Endothelial cell of hepatic sinusoid (primary cell): ENCODE data around the gene ZP1.

ENCODE experiments used
- in situ Hi-C: cut with HindIII; loops from 2 replicates; pipeline ENCODE4 v1.10.0; 2017; ENCODE audit warnings: low sequenced_read_pairs

ZP1 gene

DNA sequence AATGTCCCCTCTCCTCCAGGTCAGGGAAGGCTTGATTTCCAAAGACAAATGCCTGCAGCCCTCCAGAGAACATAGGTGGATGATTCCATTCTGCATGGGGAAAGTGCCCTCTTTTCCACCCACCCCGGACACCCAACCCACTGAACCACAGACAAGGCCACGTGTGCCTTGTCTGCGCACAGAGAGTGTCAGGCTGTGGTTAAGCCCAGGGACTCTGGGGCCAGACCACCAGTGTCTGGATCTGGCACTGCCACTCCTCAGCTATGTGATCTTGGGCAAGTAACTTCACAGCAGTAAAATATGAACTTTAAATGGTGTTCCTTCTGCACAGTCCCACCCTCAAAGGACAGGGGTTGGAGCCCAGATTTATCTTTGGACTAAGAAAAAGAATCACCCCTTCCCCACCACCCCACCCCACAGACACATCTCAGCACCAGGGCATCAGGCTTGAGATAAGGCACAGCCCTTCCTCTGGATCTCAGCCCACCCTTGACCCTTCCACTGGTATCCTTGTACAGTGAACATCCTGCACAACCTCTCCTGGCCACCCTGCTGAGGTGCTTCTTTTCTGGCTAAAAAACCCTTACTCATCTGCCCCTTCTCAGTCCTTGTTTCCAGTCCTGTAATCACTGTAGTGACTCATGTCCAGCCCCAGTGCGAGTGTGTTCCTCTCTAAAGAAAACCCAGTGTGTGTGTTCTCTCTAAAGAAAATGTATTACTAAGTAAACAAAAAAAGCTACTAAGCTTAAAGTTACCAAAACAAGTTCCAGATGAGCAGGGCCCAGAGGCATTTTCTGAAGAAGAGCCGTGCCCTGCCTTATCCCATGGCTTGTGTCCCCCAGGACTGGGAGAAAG, 9.7 kb upstream of the ZP1 start:
- in situ Hi-C loops, result no loop called here

DNA sequence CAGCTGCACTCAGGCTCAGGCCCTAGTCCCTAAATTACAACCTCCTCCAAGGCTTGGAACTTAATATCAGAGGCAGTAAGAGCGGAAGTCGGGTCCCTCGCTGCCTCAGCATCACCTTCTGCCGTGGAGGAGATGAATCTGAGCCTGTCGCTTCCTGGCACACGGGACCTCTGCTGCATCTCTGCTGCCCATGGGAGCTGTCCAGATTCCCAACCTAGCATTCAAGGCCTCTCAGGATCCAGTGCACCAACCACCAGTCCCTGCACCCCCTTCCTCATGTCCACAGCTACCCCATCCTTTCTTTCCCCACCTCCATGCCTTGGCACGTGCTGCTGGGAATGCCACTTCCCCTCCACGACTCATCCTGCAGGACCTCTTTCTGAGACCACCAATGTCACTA, 9.1 kb upstream of the ZP1 start:
- in situ Hi-C loops, result no loop called here

DNA sequence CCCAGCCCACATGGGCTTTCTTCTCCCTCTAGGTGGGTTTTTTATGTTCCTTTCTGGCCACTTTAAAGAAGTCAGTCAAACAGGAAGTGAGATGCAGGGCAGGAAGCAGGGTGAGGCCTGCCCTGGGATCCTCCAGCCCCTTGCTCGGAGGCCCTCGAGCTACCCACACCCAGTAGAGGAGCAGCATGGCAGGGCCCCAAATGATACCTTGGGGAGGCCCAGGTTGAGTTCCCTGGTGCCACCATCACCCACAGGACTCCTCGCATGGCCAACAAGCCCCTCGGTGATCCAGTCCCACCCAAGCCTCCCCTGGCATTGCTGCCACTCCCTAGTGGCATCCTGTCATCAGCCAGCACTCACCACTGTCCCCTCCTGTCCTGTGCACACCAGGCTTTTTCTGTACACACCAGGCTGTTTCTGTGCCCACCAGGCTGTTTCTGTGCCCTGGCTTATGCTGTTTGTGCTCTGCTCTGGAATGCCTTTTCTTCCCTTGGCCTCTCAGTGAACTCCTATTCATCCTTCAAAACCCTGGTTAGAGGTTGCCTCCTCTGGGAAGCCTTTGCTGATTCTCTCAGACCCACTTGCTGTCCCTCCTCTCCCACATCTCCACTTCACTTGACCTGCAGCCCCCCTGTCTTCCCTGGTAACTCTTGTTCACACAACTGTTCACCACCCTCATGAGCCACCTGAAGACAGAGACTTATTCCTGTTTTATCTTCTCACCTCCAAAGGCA, 8.4 kb upstream of the ZP1 start:
- in situ Hi-C loops, result no loop called here

DNA sequence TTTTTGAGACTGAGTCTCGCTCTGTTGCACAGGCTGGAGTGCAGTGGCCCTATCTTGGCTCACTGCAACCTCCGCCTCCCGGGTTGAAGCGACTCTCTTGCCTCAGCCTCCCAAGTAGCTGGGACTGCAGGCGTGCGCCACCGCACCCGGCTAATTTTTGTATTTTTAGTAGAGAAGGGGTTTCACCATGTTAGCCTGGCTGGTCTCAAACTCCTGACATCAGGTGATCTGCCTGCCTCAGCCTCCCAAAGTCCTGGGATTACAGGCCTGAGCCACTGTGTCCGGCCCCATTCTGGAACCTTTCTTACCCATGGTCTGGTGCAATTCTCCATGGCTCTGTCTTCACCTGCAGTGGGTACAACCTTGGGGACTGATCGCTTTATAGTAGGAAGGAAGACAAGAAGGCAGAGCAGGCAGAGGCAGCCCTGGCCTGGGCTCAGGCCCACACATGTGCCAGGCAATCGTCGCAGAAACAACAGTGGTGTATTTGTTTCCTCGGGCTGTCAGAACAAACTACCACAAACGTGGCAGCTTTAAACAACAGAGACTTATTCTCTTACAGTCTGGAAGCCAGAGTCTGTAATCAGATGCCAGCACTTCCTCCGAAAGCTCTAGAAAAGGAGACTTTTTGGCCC, 7.6 kb upstream of the ZP1 start:
- in situ Hi-C loops, result no loop called here

DNA sequence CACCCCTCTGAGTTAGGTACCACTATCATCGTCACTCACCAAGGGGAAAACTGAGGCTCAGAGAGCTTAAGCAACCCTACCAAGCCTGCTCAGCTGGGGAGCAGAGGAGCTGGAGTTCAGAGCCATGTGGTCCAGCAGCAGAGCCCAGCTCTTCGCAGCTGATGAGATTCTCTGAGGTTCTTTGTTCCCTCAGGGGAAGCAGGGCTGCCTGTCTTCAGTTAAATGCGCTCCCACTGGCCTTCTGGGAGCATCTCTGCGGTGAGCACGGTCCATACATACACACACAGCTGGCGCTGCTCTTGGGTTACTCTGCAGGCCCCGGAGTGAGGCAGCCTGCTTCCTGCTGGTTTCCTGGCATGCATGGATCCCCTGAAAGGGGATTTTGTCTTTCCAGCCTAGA, 6.4 kb upstream of the ZP1 start:
- in situ Hi-C loops, result no loop called here

DNA sequence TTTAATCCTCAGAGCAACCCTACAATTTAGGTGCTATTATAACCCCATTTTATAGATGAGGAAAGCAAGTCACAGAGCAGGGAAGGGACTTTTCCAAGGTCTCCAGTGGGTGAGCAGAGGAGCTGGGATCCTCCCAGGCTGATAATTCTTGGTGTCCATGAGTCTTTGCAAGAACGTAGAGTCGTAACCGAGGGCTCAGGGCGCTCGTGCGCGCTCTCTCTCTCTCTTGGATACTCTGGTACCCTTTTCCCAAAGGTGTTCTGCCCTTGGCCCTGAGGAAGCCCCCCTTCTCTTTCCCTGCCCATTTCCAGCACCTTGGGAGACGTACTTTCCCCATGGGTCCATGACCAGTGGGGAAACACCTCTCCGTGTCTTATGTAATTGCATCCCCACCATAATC, 5.2 kb upstream of the ZP1 start:
- in situ Hi-C loops, result no loop called here

DNA sequence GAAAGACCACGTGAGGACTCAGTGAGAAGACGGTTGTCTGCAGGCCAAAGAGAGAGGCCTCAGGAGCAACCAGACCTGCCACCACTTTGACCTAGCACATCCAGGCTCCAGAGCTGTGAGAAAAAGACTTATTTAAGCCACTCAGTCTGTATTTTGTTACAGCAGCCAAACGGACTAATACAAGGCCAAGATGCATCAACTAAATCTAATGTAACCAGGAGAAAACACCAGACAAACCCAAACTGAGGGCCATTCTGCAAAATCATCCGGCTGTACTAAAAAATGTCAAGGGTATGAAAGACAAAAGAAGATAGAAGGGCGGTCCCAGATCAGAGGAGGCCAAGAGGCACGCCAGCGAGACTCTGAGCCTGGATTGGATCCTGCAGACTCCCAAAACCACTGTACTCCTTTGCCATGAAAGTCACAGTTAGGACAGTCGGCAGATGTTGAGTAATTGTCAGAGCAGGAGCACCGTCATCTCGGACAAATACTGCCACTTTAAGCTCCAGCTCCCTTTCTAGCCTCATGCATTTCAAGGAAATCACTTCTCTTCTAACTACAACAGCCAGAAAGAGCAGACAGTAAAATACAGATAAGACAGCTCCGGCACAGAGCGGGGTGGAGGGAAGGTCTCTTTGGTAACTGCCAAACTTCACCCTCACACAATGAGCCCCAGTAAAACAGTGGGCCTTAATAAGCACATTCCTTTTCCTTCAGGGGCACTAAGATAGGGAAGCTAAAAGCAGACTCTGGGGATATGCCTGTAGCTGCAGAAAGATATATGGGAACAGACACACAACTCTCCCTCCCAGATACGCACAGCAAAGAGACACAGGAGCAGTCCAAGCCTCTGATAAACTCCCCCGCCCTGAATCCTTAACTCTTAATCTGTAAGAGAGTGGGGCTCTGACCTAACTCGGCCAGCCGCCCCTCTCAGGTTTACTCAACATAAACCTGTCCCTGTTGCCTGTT, 3.5 kb upstream of the ZP1 start:
- in situ Hi-C loops, result no loop called here

DNA sequence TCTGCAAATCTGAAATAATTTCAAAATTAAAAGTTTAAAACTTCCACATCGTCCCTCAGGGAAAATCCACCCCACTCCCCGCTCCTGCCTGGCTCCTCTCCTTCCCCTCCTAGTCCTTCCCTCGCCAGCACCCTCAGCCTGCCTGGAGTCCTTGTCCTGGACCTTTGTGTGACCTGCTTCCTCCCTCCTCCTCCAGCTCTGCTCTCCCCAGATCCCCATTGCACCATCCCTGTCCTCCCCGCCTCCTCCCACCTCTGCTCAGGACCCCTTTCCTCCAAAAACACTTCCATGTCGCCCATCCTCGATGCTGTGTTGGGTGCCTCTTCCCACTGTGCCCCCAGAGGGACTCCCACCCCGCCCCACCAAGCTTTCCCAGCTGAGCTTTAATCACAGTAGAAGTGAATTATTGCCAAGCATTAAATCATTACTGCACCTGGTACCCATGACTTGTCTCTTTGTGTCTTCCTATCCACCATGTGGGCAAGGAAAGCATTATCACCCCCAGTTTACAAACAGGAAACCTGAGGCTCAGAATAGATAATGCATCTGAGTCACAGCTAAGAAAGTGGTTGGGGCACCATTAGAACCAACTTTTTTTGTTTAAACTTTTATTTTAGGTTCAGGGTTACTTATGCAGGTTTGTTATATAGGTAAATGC, 2.4 kb upstream of the ZP1 start:
- in situ Hi-C loops, result loop anchor here (5.0 kb wide), 1 partner anchor 37 kb away; no protein-coding TSS in a partner anchor

DNA sequence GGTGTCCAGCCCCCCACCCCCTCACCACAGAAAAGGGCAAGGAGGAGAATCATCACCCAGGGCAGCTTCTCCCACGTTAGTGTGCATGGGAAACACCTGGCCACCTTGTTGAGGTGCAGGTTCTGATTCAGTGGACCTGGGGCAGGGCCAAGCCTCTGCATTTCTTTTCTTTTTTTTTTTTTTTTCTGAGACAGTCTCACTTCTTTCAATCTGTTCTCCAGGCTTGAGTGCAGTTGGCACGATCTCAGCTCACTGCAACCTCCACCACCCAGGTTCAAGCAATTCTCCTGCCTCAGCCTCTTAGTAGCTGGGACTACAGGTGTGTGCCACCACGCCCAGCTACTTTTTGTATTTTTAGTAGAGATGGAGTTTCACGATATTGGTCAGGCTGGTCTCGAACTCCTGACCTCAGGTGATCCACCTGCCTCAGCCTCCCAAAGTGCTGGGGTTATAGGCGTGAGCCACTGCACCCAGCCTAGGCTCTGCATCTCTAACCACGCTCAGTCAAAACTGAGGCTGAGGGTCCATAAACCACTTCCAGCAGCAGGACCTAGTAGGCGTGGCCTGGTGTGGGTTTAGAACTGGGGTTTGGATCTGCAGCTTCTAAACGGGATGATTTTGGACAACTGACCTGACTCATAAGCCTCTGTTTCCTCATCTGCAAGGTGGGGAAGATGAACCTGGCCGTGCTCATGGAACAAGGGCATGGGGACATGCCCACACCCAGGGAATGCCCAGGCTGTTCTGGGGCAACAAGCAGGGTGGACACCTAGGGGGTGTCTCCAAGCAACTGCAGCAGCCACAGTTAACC, 734 bp downstream of the ZP1 start:
- in situ Hi-C loops, result loop anchor here (5.0 kb wide), 1 partner anchor 34 kb away; no protein-coding TSS in a partner anchor

DNA sequence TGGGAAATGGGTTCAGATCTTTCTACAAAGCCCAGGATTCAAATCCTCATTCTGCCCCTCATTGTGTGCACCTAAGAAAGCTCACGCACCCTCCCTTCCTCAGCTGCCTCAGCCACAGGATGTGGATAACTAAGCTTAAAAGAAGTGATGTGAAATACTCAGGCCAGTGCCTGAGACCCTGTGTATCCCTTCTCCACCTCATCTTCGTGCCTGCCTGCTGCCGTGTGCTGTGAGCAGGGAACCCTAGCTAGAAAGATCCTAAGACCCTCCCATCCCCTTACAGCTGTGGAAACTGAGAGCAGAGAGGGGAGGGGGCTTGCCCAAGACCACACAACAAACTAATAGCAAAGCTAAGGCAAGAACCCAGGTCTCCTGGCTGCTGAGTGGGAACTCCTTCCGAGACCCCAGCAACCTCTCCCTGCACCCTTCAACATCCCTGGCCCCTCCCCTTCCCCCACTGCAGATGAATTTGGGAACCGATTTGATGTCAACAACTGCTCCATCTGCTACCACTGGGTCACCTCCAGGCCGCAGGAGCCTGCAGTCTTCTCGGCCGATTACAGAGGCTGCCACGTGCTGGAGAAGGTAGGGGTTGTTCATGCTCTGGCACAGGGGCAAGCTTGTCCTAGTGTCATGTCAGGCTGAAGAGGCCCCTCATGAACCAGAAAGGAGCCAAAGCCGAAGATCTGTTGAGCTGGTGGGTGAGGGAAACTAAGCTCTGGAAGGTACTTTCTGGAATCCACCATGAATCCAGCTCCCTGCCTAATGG, 1.5 kb downstream of the ZP1 start:
- in situ Hi-C loops, result loop anchor here (5.0 kb wide), 1 partner anchor 33 kb away; no protein-coding TSS in a partner anchor

DNA sequence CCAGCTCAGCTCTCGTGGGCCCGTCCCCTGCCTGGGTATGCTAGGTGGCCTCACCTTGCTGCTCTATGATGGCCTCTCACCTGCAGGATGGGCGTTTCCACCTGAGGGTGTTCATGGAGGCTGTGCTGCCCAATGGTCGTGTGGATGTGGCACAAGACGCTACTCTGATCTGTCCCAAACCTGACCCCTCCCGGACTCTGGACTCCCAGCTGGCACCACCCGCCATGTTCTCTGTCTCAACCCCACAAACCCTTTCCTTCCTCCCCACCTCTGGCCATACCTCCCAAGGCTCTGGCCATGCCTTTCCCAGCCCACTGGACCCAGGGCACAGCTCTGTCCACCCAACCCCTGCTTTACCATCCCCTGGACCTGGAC, 2.1 kb downstream of the ZP1 start:
- in situ Hi-C loops, result loop anchor here (5.0 kb wide), 1 partner anchor 33 kb away; no protein-coding TSS in a partner anchor

DNA sequence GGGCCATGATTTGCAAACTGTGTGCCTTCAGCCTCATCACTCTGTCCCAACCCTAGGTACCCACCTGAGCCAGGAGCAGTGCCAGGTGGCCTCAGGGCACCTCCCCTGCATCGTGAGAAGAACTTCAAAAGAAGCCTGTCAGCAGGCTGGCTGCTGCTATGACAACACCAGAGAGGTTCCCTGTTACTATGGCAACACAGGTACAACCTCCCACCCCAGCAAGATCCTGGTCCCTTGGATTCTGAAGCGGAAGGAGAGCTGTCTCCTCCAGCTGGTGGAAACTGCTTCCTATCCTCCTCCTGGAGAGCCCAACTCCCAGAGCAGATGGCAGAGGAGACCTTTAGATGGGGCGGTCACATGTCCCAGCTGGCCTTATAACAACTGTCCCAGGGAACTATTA, 2.9 kb downstream of the ZP1 start:
- in situ Hi-C loops, result no loop called here

DNA sequence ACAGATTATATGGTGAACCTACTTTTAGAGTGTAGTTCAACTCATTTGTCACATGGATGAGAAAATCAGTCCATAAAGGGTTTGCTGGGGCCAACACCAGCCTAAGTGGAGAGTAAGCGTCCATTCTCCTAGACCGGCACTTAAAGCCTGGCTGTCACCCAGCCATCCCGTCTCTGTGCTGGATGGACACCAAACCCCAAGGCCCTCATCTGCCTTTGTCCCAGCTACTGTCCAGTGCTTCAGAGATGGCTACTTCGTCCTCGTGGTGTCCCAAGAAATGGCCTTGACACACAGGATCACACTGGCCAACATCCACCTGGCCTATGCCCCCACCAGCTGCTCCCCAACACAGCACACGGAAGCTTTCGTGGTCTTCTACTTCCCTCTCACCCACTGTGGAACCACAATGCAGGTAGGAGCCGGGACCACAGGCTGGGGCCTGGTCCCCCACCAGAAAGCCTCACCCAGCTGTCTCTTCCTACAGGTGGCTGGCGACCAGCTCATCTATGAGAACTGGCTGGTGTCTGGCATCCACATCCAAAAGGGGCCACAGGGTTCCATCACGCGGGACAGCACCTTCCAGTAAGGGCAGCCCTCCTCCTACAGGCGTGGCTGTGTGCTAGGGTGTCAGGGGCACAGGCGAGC, 3.5 kb downstream of the ZP1 start:
- in situ Hi-C loops, result no loop called here

DNA sequence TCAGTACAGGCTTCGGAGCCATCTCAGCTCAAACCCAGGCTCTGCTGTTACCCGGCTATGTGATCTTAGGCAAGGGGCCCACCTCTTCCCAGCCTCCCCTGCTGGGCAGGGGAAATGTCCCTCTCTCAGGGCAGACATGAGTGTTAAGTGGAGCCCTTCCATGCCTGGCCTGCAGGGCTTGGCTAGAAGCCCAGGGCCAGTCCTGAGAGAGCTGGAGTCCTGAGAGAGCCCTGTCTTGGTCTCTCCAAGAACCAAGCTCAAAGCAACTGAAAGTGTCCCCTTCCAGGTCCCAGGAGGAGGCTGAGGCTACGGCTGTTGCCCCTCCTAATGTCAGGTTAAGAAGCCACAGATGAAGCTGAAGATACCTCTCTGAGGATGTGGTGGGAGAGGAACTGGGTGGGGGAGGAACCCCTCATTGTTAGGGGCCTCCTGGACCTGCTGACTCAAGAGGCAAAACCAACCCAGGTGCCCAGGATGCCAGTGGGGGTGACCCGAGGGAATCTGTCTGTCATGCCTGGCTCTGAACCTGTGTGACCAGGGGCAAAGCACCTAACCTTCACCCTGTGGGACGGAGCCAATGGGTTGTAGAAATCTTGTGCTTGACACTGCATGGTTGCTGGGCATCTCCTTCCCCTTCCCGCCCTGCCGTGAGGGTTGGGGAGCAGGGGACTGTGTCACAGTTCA, 4.2 kb downstream of the ZP1 start:
- in situ Hi-C loops, result no loop called here

DNA sequence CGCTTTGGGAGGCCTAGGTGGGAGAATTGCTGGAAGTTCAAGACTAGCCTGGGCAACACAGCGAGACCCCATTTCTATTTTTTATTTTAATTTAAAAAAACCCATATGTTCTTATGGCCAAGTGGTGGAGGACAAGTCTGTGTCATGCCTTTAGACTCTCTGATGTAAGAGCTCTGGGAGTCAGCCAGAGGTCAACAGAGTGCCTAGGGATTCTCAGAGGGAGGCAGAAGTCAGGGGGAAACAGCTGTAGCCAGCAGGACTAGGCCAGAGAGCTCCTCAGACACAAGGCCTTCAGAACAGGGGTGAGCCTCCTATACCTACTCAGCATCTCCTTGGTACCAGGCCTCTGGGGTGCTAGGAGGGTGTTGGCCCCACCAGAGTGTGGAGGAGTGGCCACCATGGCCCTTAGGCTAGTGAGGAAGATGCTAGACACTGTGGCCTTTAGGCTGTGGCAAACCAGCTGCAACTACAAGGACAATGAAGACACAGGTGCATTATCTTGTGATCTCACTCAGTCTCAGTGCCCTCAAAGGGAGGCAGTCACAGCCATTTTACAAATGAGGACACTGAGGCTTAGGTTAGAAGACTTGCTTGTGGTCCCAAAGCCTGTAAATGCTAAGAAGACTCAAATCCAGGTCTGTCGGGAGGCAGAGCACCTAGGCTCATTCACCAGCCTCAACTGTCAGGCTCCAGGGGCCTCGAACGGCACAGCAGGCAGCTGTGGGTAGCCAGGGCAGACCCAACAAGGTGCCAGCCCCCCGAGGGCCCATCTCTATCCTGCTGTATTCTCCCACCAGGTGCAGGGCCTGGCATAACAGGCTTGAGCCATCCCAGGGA, 5.0 kb downstream of the ZP1 start:
- in situ Hi-C loops, result no loop called here

DNA sequence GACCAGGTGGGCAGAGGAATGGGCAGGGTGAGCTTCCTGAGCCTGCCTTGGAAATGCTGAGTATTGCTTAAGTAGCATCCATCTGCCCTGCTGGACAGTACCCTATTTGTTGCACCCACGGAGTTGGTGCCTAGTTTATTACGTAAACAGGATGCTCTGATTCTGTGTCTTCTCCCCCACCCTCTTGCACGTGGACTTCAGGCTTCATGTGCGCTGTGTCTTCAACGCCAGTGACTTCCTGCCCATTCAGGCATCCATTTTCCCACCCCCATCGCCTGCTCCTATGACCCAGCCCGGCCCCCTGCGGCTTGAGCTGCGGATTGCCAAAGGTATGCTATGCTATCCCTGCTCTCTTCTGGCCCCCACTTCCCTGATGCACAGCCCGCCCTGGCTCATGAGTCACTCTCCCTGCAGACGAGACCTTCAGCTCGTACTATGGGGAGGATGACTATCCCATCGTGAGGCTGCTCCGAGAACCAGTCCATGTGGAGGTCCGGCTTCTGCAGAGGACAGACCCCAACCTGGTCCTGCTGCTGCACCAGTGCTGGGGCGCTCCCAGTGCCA, 5.7 kb downstream of the ZP1 start:
- in situ Hi-C loops, result no loop called here
